Dendritic cell treated with granulocyte-macrophage colony-stimulating factor and Interleukin-4, amounts not matched to agents 40 ng/mL and 50 ng/mL, for 4 days (primary cell): ENCODE measurements around the gene EEF1G.
"Not testable (repeated sequence)": the region's sequence is repeated elsewhere in the genome, so short reads cannot be mapped to it uniquely, and the experiment has no call there.

ENCODE experiments used
- H3K27ac Mint-ChIP-seq: one replicate; pipeline ENCODE4 v1.8.0; 2022; ENCODE audit warnings: mild to moderate bottlenecking, mixed read lengths
- H3K27me3 Mint-ChIP-seq: one replicate; pipeline ENCODE4 v1.8.0; 2022; ENCODE audit warnings: mild to moderate bottlenecking, mixed read lengths
- H3K36me3 Mint-ChIP-seq: one replicate; pipeline ENCODE4 v1.8.0; 2022; ENCODE audit warnings: low read depth, mixed read lengths
- H3K4me1 Mint-ChIP-seq: one replicate; pipeline ENCODE4 v1.8.0; 2022; ENCODE audit warnings: low read depth, mixed read lengths
- H3K4me3 Mint-ChIP-seq: one replicate; pipeline ENCODE4 v1.8.0; 2022; ENCODE audit warnings: mild to moderate bottlenecking, moderate library complexity, mixed read lengths
- H3K9me3 Mint-ChIP-seq: one replicate; pipeline ENCODE4 v1.8.0; 2022; ENCODE audit warnings: mixed read lengths
- intact Hi-C: fragments of 100-400 bp; cut with micrococcal nuclease; formaldehyde crosslinking; loops from one replicate; pipeline ENCODE4 v1.15.0; 2022

Gene EEF1G

DNA sequence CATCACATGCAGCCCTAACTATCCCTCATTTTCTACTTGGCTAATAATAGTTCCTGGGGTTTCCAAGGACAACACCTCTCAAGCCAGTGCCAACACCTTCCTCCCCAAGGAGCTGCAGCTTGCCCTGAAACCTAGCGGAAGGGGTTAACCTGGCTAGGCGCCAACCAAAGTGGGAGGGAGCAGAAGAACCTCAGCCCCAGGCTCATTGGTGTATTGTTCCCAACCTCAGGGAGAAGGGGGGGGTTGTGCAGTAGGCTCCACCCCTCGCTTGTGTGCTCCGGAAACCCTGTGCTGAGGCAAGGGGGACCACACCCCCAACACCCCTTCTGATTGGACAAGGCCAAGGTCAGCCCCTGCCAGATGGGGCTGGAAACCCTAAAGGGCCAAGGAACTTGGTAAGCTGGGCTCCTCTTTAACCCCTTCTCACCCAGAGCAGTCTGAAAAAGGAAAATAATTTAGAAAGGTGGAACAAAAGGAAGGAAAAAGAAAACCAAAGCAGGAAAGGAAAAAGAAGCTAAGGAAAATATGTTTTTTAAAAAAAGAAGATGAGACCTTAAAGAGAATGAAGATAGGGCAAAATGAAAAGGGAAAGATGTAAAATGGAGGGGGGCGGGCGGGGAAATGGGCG lies 25.5 kb upstream of the EEF1G start:
- Mint-ChIP-seq H3K27me3 (no peaks in the 10 kb centered on the region), H3K9me3 (no peaks in the 10 kb centered on the region), H3K27ac (peak overlapping the region; percentile 90), H3K36me3 (peaks cover 97% of the 10 kb centered on the region), H3K4me1 (peaks cover 64% of the 10 kb centered on the region), H3K4me3 (peak overlapping the region; percentile 85)
- intact Hi-C loops: no loop called here

DNA sequence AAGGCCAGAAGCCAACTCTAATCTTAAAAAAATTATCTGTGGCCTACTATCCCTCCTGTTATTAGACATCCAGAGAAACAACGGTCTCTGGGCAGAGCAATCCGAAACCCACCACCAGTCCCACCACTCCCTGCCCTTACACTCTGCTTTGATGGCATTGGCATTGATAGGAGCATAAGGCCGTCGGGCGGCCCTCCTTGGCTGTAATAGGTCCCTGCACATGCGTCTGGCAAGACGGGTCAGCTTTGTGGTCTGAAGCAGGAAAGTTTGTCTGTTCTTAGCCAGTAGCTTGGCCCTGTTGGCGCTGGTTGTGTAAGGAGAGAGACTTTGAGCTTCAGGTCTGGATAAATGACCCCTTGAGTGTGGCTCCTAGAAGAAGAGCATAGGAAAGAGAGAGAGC lies 21.4 kb upstream of the EEF1G start:
- Mint-ChIP-seq H3K27ac (peak overlapping the region; percentile 97), H3K36me3 (peaks cover 85% of the 10 kb centered on the region), H3K9me3 (no peaks in the 10 kb centered on the region), H3K27me3 (no peaks in the 10 kb centered on the region), H3K4me1 (peaks cover 74% of the 10 kb centered on the region), H3K4me3 (no peak overlapping the region)
- intact Hi-C loops: no loop called here

DNA sequence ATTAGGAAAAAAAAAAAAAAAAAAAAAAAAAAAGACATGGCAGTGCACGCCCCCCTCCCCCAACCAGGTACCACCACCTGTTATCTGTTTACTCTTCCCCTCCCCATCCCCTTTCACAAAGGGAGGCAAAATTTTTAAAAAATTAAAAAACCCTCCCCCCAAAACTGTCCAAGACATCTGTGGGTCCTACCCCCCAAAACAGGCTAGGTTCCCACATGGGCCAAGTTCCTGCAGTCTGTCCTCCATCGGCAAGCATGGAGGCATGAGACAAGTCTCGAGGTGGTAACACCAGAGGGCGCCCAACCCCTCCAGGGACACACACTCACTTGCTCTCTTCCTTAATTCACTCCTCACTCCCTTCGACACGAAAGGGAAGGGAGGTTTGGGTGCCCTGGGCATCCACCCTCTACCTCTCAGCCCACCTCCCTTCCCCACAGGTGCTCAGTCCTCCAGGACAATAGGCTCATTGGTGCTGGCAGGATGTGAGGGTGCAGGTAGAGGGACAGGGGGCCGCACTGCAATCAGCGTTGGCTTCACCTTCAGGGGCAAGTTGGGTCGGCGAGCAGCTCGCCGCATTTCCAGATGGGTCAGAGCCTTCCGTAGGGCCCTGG lies 19.8 kb upstream of the EEF1G start:
- intact Hi-C loops: loop anchor here (5.0 kb wide), 2 partner anchors 79 to 114 kb away; partner anchors contain the start of genes BSCL2, GNG3, LBHD1 and UQCC3
- H3K27me3 Mint-ChIP-seq: no peaks in the 10 kb centered on the region
- peak overlapping the region; percentile 97 for H3K27ac Mint-ChIP-seq
- H3K9me3 Mint-ChIP-seq: no peaks in the 10 kb centered on the region
- peaks cover 58% of the 10 kb centered on the region for H3K4me1 Mint-ChIP-seq
- peaks cover 77% of the 10 kb centered on the region for H3K36me3 Mint-ChIP-seq
- peak overlapping the region; percentile 60 for H3K4me3 Mint-ChIP-seq

DNA sequence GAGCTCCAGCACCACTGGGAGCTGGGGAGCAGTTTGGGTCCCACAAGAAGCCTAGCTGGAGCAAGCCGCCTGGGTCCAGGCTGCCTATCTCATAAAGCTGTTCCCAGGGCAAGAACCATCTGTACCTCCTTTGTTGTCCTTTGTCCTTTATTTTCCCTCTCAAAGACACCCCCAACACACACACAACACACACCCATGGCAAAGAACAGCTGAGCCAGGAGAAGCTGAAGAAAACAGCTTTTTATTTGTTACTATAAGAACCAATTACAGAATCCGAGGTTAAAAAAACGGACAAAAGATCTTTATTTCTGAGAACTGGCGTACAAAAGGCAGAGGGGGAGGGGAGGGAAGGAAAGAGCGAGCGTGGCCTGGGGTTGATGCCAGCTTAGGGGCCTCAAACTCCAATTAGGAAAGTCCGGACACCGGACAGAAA lies 19.3 kb upstream of the EEF1G start:
- Mint-ChIP-seq H3K4me1 (peaks cover 53% of the 10 kb centered on the region), H3K4me3 (peak overlapping the region; percentile 23), H3K27me3 (no peaks in the 10 kb centered on the region), H3K36me3 (peaks cover 77% of the 10 kb centered on the region), H3K9me3 (no peaks in the 10 kb centered on the region), H3K27ac (peak overlapping the region; percentile 97)
- intact Hi-C loops: loop anchor here (5.0 kb wide), 2 partner anchors 79 to 114 kb away; partner anchors contain the start of genes BSCL2, GNG3, LBHD1 and UQCC3

DNA sequence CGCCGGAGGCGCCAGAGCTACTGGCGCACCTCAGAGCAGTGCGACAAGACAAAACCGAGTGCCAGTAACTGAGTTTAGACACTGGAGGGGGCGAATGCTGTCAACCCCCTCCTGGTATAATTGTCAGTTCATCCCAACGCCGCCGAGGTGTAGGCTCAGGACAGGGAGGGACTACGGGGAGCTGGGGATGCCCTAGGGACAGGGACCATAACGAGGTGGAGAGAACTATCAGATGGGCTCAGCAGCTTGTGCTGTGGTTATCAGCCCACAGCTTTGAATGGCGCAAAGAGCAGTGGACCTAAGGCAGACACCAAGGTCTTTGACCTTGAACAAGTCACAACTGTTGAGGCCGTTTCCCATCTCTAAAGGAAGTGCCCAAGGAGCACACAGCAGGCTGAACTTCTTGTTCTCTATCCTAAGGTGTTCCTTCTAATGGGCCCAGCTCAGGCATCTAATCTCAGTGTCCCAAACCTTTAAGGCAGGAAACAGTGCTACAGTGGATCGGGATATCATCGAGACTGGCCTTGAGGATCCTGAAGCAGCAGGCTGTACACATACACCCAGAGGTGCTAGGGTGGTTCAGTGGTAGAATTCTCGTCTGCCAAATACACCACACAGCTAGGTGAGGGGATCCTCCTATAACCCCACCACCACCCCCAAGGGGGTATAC lies 18.6 kb upstream of the EEF1G start:
- Mint-ChIP-seq H3K4me1 (peaks cover 46% of the 10 kb centered on the region), H3K27ac (peak overlapping the region; percentile 97), H3K4me3 (peak overlapping the region; percentile 91), H3K27me3 (no peaks in the 10 kb centered on the region), H3K36me3 (peaks cover 77% of the 10 kb centered on the region), H3K9me3 (no peaks in the 10 kb centered on the region)
- intact Hi-C loops: loop anchor here (5.0 kb wide), 2 partner anchors 80 to 115 kb away; partner anchors contain the start of genes BSCL2, GNG3, LBHD1 and UQCC3

DNA sequence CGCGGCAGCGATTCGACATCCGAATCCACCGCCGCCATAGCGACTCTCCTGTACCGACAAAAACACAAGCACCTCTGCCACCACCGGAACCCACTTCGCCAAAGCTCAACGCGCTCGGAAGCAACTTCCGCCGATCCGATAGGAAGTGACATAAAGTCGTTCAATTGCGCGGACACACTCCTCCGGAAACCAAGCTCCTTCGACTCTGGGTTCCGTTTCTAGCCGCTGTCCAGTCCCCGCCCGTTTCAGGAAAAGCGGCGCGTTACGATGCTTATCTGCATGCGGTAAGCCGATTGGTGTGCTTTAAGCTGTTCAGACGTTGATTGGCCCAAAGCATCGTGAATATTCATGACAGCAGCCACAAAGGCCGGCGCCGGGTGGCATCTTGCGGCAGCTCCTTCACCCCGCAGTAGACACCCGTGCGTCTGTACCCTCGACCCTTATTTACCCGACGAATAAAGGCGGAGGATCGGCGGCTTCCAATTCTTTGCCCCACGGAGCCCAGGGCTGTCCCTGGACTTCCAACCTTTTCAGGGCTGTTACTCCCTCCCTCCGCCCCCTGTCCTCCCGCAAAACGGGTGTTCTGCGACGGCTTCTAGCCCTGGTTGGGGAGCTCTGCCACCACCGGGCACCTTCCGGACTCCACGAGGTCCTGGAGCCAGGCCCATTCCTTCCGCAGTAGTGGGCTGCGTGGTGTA lies 17.9 kb upstream of the EEF1G start, which contains the start of gene TUT1:
Gene TUT1, minus strand, starts transcription at position 76 of the 698 bp plus-strand sequence. Its CDS starts 38 bp downstream, at position 38.
- peak within 1 kb of the TSS; percentile 91 for H3K4me3 Mint-ChIP-seq
- no peaks in the 10 kb centered on the region for H3K27me3 Mint-ChIP-seq
- intact Hi-C loops: loop anchor here (1.0 to 5.0 kb wide), 3 partner anchors 17 to 116 kb away; partner anchors contain the start of genes BSCL2, GNG3, LBHD1 and UQCC3
- peaks cover 39% of the 10 kb centered on the region for H3K4me1 Mint-ChIP-seq
- H3K36me3 Mint-ChIP-seq: peaks cover 77% of the 10 kb centered on the region
- no peaks in the 10 kb centered on the region for H3K9me3 Mint-ChIP-seq
- H3K27ac Mint-ChIP-seq: peak within 1 kb of the TSS; percentile 97

DNA sequence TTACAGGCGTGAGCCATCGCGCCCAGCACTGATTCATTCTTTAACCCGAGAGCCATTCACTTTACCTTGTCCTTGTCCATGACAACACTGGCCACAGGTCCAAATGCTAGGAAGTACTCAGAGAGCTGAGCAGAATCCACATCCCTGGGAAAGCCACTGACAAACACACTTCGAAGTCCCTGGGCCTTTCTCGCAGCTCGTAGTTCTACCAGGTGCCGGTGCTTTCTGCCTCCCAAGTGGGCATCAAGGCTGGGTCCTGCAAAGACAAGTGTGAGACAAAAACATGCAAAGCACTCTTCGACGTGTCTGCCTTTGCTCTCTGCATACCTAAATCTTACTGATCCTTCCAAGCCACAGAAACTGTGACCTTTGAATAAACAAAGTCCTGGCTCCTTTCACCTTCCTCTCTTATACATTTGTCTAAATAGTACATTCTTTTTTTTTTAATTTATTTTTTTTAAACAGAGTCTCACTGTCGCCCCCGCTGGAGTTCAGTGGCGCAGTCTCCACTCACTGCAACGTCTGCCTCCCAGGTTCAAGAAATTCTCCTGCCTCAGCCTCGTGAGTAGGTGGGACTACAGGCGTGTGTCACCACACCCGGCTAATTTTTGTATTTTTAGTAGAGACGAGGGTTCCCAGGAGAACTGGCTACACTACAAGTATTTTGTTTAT lies 15.4 kb upstream of the EEF1G start:
- H3K4me3 Mint-ChIP-seq: no peak overlapping the region
- H3K9me3 Mint-ChIP-seq: no peaks in the 10 kb centered on the region
- peaks cover 73% of the 10 kb centered on the region for H3K36me3 Mint-ChIP-seq
- intact Hi-C loops: no loop called here
- no peak overlapping the region for H3K27ac Mint-ChIP-seq
- no peaks in the 10 kb centered on the region for H3K27me3 Mint-ChIP-seq
- H3K4me1 Mint-ChIP-seq: peaks cover 30% of the 10 kb centered on the region

DNA sequence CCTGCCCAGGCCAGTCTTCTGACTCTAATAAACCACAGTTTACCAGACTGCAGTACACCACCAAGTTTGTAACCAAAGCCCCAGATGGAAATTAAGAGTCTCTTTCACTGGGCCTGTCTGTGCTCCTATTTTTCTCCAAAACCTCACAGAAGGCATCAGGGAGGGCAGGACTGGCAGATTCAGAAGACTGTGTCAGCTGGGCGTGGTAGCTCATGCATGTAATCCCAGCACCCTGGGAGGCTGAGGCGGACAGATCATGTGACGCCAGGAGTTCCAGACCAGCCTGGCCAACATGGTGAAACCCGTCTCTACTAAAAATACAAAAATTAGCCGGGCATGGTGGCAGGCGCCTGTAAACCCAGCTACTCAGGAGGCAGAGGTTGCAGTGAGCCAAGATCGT lies 11.7 kb upstream of the EEF1G start:
- H3K4me1 Mint-ChIP-seq: not testable (repeated sequence)

DNA sequence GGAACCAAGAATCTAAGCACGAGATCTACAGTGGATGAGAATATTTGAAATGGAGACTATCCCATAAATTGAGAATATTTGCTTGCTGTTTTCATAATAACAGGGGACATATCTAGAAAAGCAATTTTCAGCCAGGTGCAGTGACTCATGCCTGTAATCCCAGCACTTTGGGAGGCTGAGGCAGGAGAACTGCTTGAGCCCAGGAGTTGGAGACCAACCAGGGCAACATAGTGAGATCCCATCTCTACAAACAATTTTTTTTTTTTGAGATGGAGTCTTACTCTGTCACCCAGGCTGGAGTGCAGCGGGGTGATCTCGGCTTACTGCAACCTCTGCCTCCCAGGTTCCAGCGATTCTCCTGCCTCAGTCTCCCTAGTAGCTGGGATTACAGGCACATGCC lies 8.0 kb upstream of the EEF1G start:
- H3K27me3 Mint-ChIP-seq, H3K4me3 Mint-ChIP-seq, H3K4me1 Mint-ChIP-seq, H3K27ac Mint-ChIP-seq, intact Hi-C loops, H3K9me3 Mint-ChIP-seq: not testable (repeated sequence)
- H3K36me3 Mint-ChIP-seq: peaks cover 78% of the 10 kb centered on the region

More for the DNA sequence above, 11.7 kb upstream of the EEF1G start:
- H3K36me3 Mint-ChIP-seq: peaks cover 81% of the 10 kb centered on the region
- H3K27me3 Mint-ChIP-seq, H3K9me3 Mint-ChIP-seq, H3K27ac Mint-ChIP-seq, intact Hi-C loops, H3K4me3 Mint-ChIP-seq: not testable (repeated sequence)

DNA sequence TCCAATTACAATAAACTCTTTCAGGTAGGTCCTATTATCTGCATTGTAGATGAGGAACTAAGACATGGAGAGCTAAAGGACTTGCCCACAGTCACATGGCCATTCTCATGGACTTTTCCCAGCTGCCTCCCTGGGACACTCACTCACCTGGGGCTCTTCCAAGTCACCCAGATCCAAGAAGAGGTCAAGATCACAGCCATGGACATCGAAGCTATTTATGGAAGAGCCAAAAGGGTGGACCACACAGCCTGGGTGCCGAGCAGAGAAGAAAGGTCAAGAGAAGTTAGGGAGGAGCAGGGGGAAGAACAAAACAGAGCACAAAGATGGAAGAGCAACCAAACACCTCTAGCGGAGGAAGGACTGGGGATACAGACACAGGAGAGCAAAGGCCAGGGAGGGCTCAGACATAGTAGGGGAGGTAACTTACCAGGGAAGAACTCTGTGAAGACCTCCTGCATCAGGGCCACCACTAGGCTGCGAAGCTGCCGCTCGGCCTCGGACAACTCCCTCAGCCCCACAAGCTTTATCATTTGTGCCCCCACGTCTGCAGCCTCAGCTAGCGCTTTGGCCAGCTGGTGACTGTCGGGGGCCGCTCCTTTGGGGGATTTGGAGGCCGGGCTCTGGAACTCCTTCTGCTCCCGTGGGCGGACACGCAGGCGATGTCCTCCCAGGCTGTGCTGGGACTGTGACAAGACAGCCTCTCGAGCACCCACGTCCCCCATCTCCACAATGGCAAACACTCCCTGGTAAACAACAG lies 7.4 kb upstream of the EEF1G start:
- Mint-ChIP-seq H3K27ac (no peak overlapping the region), H3K4me1 (peaks cover 5% of the 10 kb centered on the region), H3K36me3 (peaks cover 78% of the 10 kb centered on the region), H3K4me3 (no peak overlapping the region), H3K9me3 (no peaks in the 10 kb centered on the region), H3K27me3 (no peaks in the 10 kb centered on the region)
- intact Hi-C loops: no loop called here

DNA sequence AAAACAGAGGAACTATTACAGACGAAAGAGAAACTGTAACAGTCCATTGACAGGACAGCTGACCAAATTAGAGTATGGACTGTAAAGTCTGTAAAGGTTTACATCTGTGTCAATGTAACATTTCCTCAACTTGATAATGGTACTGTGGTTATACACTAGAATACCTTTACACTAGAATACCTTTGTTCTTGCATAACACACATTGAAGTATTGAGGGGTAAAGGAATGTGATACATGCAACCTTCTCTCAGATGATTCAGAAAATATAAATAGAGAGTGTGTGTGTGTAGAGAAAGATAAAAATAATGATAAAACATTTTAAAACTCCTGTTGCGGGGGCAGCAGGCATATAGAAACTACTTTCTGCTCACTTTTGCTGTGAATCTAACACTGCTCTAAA lies 5.6 kb upstream of the EEF1G start:
- Mint-ChIP-seq H3K27ac (no peak overlapping the region), H3K27me3 (no peaks in the 10 kb centered on the region), H3K4me1 (peaks cover 22% of the 10 kb centered on the region), H3K36me3 (peaks cover 72% of the 10 kb centered on the region), H3K4me3 (no peak overlapping the region), H3K9me3 (no peaks in the 10 kb centered on the region)
- intact Hi-C loops: no loop called here

DNA sequence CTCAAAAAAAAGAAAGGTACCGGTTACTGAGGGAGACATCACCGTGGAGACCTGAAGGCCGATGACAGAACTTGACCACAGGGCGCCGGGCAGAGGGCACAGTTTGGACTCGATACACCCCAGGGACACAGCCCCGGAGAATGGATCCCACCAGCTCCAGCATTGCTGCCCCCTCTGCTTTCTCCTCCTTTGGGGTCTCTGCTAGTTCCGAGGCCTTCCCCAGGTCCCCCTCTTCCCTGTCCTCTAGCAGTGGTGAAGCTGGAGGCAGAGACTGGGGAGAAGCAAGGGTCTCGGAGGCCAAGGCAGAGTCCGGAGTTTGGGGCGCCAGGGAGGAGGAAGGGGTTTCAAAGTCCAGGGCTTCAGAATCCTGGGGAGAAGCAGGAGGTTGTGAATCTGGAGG lies 4.8 kb upstream of the EEF1G start:
- H3K36me3 Mint-ChIP-seq: peaks cover 71% of the 10 kb centered on the region
- intact Hi-C loops: no loop called here
- H3K27me3 Mint-ChIP-seq: no peaks in the 10 kb centered on the region
- no peaks in the 10 kb centered on the region for H3K9me3 Mint-ChIP-seq
- no peak overlapping the region for H3K4me3 Mint-ChIP-seq
- peaks cover 22% of the 10 kb centered on the region for H3K4me1 Mint-ChIP-seq
- H3K27ac Mint-ChIP-seq: no peak overlapping the region
